ENCODE measurements around the gene SRPK1.
A peak's percentile ranks its signal among the peaks of the same experiment; 100 is the strongest.
"Not testable (repeated sequence)": the region's sequence is repeated elsewhere in the genome, so short reads cannot be mapped to it uniquely, and the experiment has no call there.

The SRPK1 gene

GRCh38 chr6:35929601-35930000 is 8.7 kb upstream of the SRPK1 start:
- no peak for DNase-seq

- no peak for DNase-seq
These were observed 5.8 kb upstream of the SRPK1 start for GRCh38 chr6:35926509-35927215.

- no peak for DNase-seq
These were observed 5.1 kb upstream of the SRPK1 start for GRCh38 chr6:35925961-35926360.

GRCh38 chr6:35924146-35924545 is 3.2 kb upstream of the SRPK1 start:
- DNase-seq: no peak

GRCh38 chr6:35922139-35922554 is 1.2 kb upstream of the SRPK1 start:
- no peak for DNase-seq

- no peak for DNase-seq
These were observed 809 bp downstream of the SRPK1 start for GRCh38 chr6:35919827-35920751.

GRCh38 chr6:35919085-35919826 is 1.6 kb downstream of the SRPK1 start:
- peak; percentile 10 for DNase-seq

- DNase-seq: not testable (repeated sequence)
These were observed 4.0 kb downstream of the SRPK1 start for GRCh38 chr6:35916893-35917292.

GRCh38 chr6:35916056-35916455 is 4.8 kb downstream of the SRPK1 start:
- no peak for DNase-seq

- DNase-seq: no peak
These were observed 6.4 kb downstream of the SRPK1 start for GRCh38 chr6:35914536-35914935.

- no peak for DNase-seq
These were observed 8.8 kb downstream of the SRPK1 start for GRCh38 chr6:35911871-35912653.

GRCh38 chr6:35909571-35909970 is 11.3 kb downstream of the SRPK1 start:
- not testable (repeated sequence) for DNase-seq

GRCh38 chr6:35908753-35909401 is 12.0 kb downstream of the SRPK1 start:
- DNase-seq: not testable (repeated sequence)

GRCh38 chr6:35907750-35908149 is 13.1 kb downstream of the SRPK1 start:
- DNase-seq: no peak

GRCh38 chr6:35906499-35906846 is 14.4 kb downstream of the SRPK1 start:
- no peak for DNase-seq

- no peak for DNase-seq
These were observed 14.9 kb downstream of the SRPK1 start for GRCh38 chr6:35905841-35906498.

GRCh38 chr6:35905141-35905785 is 15.6 kb downstream of the SRPK1 start:
- no peak for DNase-seq

GRCh38 chr6:35903679-35904078 is 17.2 kb downstream of the SRPK1 start:
- no peak for DNase-seq

- no peak for DNase-seq
These were observed 20.4 kb downstream of the SRPK1 start for GRCh38 chr6:35900448-35900847.

GRCh38 chr6:35898003-35898402 is 22.9 kb downstream of the SRPK1 start:
- DNase-seq: no peak

- no peak for DNase-seq
These were observed 23.4 kb downstream of the SRPK1 start for GRCh38 chr6:35897486-35897885.
